ENCODE data around the gene ZFAND3. TPM values are rescaled to one million over a fixed set of nuclear protein-coding genes. Genes with fewer than 3 reads are reported as not detected.

The ZFAND3 gene
- total and polyA plus RNA-seq, 2 experiments from 2014 or later = 16.9 to 28.2 TPM

DNA sequence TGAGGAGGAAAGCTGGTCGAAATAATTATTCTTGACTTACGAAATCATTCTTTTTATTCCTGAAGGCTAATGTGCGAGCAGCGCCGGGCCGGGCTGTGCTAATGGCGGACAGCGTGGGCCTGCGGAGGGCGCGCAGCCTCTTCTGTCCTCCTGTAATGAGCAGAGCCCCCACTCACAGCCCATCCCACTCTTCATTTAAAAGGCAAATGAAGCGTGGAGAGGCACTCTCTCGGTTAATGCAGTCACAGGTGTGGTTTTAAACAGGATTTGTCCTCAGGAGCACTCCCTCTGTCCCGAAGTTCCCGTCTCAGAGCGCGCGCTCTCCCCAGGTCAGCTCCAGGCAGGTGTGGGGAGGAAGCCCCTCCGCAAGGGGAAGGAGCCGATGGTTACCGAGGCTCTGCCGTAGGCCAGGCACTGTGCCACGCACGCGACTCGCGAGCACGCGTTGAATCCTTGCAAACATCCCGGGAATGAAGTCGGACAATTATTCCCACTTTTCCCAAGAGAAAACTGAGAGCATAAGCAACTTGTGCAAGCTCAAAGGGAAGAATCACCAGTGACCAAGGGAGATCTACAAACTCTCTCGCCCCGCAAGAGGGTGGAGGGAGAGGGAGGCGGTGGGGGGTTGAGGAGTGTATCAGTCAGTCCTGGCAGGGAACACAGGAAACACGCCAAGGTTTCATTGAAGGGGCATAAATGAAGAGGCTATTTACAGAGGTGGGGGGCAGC, 35.5 kb upstream of the ZFAND3 start:
- H3K4me1 Mint-ChIP-seq = peaks cover 50% of the 10 kb centered on the region
- peaks cover 30% of the 10 kb centered on the region for H3K27me3 ChIP-seq (ENCODE audit: insufficient read depth)
- H3K27ac Mint-ChIP-seq = no peak overlapping the region
- peaks cover 45% of the 10 kb centered on the region for H3K4me1 ChIP-seq (ENCODE audit: insufficient read depth)
- no peaks in the 10 kb centered on the region for H3K79me2 ChIP-seq (replicated peaks; ENCODE audit: insufficient read depth)
- no peaks in the 10 kb centered on the region for H3K9me2 ChIP-seq (ENCODE audit: insufficient read depth)
- peak overlapping the region; percentile 94 for H3K4me3 ChIP-seq
- DNase-seq (ENCODE audit: low spot score) = peak; percentile 55
- H3K27me3 Mint-ChIP-seq (ENCODE audit: insufficient read depth, low read depth, poor library complexity) = peaks cover 31% of the 10 kb centered on the region
- no peak overlapping the region for H3K27ac ChIP-seq (ENCODE audit: low read depth)
- peak overlapping the region; percentile 100 for H2AFZ ChIP-seq
- 0 out of 2 replicates have a peak, but pooled peaks cover 5% of the 10 kb centered on the region for H3F3A ChIP-seq (replicated peaks; ENCODE audit: low read depth)
- peak overlapping the region; percentile 82 for H3K4me3 Mint-ChIP-seq
- H4K20me1 ChIP-seq (replicated peaks; ENCODE audit: insufficient read depth) = no peaks in the 10 kb centered on the region
- peak; percentile 58 for ATAC-seq
- H3K9me3 Mint-ChIP-seq = no peaks in the 10 kb centered on the region
- no peaks in the 10 kb centered on the region for H3K36me3 ChIP-seq (ENCODE audit: insufficient read depth)
- H3K4me2 ChIP-seq = peak overlapping the region; percentile 100
- TF ChIP-seq POLR2AphosphoS5 (IDR thresholded peaks at IDR 0.05; ENCODE audit: low read depth) (0 out of 2 replicates have a peak, but pooled peaks have one; percentile 37), NANOG (IDR thresholded peaks at IDR 0.05; ENCODE audit: borderline replicate concordance) (no peak)
- TF ChIP-seq, protein P1, sequence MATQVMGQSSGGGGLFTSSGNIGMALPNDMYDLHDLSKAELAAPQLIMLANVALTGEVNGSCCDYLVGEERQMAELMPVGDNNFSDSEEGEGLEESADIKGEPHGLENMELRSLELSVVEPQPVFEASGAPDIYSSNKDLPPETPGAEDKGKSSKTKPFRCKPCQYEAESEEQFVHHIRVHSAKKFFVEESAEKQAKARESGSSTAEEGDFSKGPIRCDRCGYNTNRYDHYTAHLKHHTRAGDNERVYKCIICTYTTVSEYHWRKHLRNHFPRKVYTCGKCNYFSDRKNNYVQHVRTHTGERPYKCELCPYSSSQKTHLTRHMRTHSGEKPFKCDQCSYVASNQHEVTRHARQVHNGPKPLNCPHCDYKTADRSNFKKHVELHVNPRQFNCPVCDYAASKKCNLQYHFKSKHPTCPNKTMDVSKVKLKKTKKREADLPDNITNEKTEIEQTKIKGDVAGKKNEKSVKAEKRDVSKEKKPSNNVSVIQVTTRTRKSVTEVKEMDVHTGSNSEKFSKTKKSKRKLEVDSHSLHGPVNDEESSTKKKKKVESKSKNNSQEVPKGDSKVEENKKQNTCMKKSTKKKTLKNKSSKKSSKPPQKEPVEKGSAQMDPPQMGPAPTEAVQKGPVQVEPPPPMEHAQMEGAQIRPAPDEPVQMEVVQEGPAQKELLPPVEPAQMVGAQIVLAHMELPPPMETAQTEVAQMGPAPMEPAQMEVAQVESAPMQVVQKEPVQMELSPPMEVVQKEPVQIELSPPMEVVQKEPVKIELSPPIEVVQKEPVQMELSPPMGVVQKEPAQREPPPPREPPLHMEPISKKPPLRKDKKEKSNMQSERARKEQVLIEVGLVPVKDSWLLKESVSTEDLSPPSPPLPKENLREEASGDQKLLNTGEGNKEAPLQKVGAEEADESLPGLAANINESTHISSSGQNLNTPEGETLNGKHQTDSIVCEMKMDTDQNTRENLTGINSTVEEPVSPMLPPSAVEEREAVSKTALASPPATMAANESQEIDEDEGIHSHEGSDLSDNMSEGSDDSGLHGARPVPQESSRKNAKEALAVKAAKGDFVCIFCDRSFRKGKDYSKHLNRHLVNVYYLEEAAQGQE (IDR thresholded peaks at IDR 0.05; ENCODE audit: unreplicated experiment) = peak; percentile 5
- H3K36me3 Mint-ChIP-seq (ENCODE audit: low read depth) = no peaks in the 10 kb centered on the region

DNA sequence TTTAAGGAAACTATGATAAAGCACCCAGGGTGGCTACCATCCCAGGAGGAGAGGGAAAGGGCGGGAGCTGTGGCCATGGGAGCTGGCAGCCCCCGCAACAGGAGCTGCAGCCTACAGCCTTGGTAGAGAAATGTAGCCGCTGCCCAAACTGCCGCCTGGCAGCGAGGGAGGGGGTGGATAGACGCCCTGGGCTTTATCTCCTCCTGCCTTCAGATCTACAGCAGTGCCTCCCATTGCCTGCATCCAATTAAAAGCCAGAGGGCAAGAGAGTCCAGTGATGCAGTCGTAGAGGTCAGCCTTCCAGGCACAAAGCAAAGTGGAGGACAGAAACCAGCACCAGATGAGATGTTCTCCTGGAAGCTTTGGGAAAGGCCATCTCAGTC, 35.0 kb upstream of the ZFAND3 start:
- DNase-seq (ENCODE audit: low spot score) = peak; percentile 45
- peak overlapping the region; percentile 94 for H3K4me3 ChIP-seq
- TF ChIP-seq NANOG (IDR thresholded peaks at IDR 0.05; ENCODE audit: borderline replicate concordance) (no peak), POLR2AphosphoS5 (IDR thresholded peaks at IDR 0.05; ENCODE audit: low read depth) (no peak), JUNB (IDR thresholded peaks at IDR 0.05; ENCODE audit: unreplicated experiment) (no peak), EZH2phosphoT487 (IDR thresholded peaks at IDR 0.05; ENCODE audit: unreplicated experiment) (no peak), CREB1 (CRISPR knock-in tag; IDR thresholded peaks at IDR 0.05; ENCODE audit: low read depth) (no peak), STAT1 (IDR thresholded peaks at IDR 0.05; ENCODE audit: unreplicated experiment) (no peak)
- TF ChIP-seq, protein P2, sequence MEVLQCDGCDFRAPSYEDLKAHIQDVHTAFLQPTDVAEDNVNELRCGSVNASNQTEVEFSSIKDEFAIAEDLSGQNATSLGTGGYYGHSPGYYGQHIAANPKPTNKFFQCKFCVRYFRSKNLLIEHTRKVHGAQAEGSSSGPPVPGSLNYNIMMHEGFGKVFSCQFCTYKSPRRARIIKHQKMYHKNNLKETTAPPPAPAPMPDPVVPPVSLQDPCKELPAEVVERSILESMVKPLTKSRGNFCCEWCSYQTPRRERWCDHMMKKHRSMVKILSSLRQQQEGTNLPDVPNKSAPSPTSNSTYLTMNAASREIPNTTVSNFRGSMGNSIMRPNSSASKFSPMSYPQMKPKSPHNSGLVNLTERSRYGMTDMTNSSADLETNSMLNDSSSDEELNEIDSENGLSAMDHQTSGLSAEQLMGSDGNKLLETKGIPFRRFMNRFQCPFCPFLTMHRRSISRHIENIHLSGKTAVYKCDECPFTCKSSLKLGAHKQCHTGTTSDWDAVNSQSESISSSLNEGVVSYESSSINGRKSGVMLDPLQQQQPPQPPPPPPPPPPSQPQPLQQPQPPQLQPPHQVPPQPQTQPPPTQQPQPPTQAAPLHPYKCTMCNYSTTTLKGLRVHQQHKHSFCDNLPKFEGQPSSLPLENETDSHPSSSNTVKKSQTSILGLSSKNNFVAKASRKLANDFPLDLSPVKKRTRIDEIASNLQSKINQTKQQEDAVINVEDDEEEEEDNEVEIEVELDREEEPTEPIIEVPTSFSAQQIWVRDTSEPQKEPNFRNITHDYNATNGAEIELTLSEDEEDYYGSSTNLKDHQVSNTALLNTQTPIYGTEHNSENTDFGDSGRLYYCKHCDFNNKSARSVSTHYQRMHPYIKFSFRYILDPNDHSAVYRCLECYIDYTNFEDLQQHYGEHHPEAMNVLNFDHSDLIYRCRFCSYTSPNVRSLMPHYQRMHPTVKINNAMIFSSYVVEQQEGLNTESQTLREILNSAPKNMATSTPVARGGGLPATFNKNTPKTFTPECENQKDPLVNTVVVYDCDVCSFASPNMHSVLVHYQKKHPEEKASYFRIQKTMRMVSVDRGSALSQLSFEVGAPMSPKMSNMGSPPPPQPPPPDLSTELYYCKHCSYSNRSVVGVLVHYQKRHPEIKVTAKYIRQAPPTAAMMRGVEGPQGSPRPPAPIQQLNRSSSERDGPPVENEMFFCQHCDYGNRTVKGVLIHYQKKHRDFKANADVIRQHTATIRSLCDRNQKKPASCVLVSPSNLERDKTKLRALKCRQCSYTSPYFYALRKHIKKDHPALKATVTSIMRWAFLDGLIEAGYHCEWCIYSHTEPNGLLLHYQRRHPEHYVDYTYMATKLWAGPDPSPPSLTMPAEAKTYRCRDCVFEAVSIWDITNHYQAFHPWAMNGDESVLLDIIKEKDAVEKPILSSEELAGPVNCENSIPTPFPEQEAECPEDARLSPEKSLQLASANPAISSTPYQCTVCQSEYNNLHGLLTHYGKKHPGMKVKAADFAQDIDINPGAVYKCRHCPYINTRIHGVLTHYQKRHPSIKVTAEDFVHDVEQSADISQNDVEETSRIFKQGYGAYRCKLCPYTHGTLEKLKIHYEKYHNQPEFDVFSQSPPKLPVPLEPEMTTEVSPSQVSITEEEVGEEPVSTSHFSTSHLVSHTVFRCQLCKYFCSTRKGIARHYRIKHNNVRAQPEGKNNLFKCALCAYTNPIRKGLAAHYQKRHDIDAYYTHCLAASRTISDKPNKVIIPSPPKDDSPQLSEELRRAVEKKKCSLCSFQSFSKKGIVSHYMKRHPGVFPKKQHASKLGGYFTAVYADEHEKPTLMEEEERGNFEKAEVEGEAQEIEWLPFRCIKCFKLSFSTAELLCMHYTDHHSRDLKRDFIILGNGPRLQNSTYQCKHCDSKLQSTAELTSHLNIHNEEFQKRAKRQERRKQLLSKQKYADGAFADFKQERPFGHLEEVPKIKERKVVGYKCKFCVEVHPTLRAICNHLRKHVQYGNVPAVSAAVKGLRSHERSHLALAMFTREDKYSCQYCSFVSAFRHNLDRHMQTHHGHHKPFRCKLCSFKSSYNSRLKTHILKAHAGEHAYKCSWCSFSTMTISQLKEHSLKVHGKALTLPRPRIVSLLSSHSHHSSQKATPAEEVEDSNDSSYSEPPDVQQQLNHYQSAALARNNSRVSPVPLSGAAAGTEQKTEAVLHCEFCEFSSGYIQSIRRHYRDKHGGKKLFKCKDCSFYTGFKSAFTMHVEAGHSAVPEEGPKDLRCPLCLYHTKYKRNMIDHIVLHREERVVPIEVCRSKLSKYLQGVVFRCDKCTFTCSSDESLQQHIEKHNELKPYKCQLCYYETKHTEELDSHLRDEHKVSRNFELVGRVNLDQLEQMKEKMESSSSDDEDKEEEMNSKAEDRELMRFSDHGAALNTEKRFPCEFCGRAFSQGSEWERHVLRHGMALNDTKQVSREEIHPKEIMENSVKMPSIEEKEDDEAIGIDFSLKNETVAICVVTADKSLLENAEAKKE (CRISPR knock-in tag; IDR thresholded peaks at IDR 0.05) = no peak
- TF ChIP-seq, protein P3, sequence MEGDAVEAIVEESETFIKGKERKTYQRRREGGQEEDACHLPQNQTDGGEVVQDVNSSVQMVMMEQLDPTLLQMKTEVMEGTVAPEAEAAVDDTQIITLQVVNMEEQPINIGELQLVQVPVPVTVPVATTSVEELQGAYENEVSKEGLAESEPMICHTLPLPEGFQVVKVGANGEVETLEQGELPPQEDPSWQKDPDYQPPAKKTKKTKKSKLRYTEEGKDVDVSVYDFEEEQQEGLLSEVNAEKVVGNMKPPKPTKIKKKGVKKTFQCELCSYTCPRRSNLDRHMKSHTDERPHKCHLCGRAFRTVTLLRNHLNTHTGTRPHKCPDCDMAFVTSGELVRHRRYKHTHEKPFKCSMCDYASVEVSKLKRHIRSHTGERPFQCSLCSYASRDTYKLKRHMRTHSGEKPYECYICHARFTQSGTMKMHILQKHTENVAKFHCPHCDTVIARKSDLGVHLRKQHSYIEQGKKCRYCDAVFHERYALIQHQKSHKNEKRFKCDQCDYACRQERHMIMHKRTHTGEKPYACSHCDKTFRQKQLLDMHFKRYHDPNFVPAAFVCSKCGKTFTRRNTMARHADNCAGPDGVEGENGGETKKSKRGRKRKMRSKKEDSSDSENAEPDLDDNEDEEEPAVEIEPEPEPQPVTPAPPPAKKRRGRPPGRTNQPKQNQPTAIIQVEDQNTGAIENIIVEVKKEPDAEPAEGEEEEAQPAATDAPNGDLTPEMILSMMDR (conservative IDR thresholded peaks at IDR 0.05; ENCODE audit: low read depth in 2 of 2) = no peak

More for the DNA sequence above, 35.0 kb upstream of the ZFAND3 start:
- H2AFZ ChIP-seq = peak overlapping the region; percentile 100
- H3K36me3 ChIP-seq (ENCODE audit: insufficient read depth) = no peaks in the 10 kb centered on the region
- Mint-ChIP-seq H3K4me3 (peak overlapping the region; percentile 82), H3K27ac (no peak overlapping the region), H3K27me3 (ENCODE audit: insufficient read depth, low read depth, poor library complexity) (peaks cover 31% of the 10 kb centered on the region), H3K9me3 (no peaks in the 10 kb centered on the region), H3K36me3 (ENCODE audit: low read depth) (no peaks in the 10 kb centered on the region), H3K4me1 (peaks cover 47% of the 10 kb centered on the region)
- H3K9me2 ChIP-seq (ENCODE audit: insufficient read depth) = no peaks in the 10 kb centered on the region
- H3K27ac ChIP-seq (ENCODE audit: low read depth) = no peak overlapping the region
- peak overlapping the region; percentile 100 for H3K4me2 ChIP-seq
- peaks cover 39% of the 10 kb centered on the region for H3K4me1 ChIP-seq (ENCODE audit: insufficient read depth)
- H3K27me3 ChIP-seq (ENCODE audit: insufficient read depth) = peaks cover 27% of the 10 kb centered on the region
- peak; percentile 22 for ATAC-seq
- H3K79me2 ChIP-seq (replicated peaks; ENCODE audit: insufficient read depth) = no peaks in the 10 kb centered on the region
- 0 out of 2 replicates have a peak, but pooled peaks cover 5% of the 10 kb centered on the region for H3F3A ChIP-seq (replicated peaks; ENCODE audit: low read depth)
- no peaks in the 10 kb centered on the region for H4K20me1 ChIP-seq (replicated peaks; ENCODE audit: insufficient read depth)

Data from GM23338 (cell line).